HG02798 (cell line): ENCODE results near the gene RXRB.
"Not testable (repeated sequence)": the region's sequence is repeated elsewhere in the genome, so short reads cannot be mapped to it uniquely, and the experiment has no call there.

ENCODE experiments used
- ATAC-seq: cut with Tn5 transposase; IDR thresholded peaks from one replicate; pipeline ENCODE4 v1.9.1; 2021; ENCODE audit warnings: mild to moderate bottlenecking; ENCODE audit not compliant: unreplicated experiment, poor library complexity

Gene RXRB

DNA sequence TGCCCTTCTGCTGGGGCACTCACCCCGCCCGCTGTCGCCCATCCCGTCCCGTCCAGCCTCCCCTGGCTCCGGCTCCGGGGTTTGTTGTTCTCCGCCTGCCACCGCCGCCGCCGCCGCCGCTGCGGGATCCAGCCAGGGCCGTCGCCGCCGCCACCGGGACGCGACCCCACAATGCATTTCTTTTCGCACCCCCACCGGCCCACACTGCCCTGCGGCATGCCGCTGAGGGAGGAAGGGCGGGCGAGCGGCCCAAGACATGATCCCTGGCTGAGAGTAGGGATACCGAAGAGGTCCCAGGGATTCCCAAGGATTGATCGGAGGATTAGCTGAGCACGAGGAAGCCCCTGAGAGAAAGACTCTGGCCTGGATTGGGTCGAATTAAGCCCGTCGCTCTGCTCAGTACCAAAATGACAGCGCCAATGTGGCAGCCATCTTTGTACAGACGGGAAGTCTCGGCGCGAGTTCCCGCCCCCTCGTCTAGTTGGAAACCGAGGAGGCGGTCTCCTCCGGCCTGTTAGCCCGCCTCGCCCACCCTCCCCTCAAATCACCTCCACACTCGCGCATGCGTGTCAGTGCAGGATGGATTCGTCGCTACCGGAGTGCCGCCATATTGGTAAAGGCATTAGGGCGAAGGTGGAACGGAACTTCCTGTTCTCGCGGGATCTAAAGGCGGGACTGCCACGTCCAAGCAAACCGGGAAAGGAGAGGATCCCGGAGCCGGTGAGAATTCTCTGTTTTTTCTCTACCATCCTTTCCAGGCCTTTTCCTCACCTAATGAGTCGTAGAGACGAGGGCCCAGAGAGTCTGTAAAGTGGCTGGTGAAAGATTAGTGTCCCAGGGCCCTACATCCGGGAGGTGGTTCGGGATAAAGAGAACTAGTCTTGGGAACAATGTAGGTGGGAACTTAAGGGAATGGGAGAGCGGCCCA, at the start of gene RXRB, which contains the start of gene SLC39A7:
RXRB (minus strand) TSS at position 447 of the 928 bp plus-strand sequence; CDS start at position 258, 189 bp downstream.
SLC39A7 (plus strand) TSS at position 649 of the 928 bp plus-strand sequence. CDS start 379 bp downstream, outside the sequence.
- ATAC-seq, result peak; percentile 58

DNA sequence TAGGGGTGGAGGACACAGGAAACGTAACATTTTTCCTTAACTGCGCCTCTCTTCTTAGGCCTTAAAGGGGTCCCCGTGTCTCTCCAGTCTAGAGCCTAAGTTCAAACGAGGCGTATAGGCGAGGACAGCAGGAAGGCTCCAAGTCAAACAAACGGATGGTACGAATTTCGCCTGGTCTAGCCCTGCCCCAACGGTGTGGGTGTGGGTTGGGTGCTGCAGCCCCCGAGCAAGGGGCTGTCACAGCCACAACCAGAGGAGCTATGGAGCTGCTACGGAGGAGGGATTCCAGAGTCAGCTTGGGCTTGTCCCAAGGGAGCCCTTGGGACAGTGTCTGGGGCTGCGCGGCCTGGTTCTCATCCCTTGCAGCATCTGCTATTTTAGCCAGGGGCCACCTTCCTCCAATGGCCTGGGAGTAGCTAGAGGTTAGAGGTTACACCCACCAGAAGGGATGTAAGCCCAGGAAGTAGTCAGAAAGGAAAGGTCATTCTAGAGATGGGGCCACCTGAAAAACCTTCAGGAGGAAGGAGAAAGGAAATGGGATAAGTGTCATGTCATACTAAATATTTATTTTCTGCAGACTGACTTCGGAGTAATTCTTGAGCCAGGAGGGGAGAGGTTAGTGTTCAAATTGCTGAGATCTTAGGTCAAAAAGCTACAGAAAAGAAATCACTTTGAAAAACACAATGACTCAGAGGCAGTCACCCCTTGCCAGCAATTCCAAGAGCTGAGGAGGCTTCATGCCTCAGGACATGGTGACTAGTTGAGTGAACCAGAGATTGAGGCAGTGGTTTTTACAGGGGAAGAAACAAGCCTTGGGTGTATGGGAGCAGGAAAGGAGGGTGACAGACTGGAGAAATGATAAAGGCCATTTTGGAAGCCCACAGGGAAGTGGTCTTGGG, 49.5 kb upstream of the RXRB start:
- no peak for ATAC-seq

DNA sequence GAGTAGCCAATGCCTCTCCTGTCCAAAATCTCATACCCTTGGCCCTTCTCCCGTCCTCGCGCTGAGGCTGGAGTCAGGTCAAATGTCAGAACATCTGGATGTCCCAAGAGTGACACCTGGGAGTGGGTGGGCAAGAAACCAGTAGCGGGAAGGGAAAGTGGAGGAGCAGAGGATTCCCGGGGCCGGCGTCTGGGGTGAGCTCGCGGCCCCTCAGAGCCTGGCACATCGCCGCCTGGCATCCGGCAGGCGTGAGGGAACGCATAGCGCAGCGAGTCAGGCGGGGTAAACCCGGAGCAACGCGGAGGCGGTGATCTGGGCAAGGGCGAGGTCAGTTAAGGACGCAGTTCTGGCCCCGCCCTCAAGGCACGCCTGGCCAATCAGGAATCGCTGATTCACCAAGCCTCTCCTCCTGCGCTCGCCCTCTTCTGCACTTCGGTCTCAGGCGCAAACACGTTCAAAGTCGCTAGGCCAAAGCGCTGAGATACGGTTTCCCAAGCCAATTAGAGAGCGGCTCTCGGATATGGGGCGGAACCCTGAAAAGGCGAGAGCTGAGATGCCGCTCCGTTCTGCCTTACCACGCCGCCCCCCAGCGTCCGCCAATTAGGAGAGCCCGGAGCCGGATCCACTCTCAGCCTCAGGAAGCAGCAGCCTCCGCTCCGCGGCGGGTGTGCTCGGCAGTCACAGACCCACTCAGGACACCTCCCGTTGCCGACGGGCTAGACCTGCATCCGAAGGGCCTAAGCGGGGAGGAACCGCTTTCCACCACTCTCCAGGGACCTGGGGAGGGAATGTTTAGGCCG, 48.7 kb upstream of the RXRB start:
- peak; percentile 93 for ATAC-seq

DNA sequence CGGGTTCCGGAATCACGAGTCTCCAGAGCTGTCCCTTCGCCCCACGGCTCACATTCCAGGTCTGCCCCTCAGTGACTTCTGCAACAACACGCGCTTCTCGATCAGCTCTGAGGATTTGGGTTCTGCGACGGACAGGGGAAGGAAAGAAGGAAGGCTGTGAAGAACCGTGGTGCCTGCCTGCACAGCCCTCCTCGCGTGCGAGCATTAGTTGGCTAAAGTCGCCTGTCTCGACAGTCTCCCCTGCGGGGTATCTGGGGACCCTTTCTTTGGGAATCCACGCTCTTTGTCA, 48.1 kb upstream of the RXRB start:
- peak; percentile 3 for ATAC-seq

DNA sequence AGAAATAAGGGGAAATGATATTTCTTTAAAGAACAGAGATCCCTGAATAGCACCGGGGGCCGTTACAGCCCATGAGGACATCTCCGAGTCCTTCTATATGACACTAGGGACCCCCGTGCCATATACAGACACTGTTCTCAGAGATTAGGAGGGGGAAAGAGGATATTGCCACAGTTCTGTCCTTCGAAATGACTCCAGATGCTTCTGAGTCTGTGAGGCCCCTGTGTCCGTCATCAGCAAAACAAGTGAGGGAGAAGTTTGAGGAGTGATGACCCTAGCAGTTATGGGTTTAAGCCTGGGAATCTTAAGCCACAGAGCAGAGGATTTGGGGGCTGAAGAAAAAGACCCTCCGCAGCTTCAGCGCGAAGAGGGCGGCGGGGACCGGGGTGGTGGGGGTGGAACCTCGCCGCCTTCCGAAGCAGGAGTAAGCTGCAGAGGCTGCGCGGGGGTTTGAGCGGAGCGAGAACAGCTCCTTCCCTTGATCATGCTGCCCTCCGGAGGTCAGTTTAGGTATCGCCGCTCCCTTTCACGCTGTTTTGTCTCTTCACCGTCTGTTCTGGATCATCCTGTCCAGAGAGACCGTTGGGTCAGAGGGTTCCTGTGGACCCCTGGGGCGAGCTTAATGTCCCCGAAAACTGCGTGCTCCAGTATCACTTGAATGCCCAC, 47.6 kb upstream of the RXRB start:
- ATAC-seq, result peak; percentile 33

DNA sequence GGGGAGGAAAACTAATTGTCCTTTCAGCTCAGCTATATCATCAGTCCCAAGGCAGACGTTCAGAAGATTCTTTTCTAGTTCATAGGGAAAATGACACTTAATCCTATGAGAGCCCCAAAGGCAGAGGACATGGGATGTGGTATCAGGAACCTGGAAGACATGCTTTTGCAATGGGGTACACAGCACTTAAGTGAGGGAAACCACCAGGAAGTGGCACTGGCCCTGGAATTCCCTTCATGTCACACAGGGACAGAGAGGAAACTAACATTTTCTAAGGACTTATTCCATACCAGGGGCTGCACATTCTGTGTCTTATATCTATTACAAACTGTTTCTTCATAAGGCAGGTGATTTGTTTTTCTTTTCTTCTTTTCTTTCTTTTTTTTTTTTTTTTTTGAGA, 43.0 kb upstream of the RXRB start:
- ATAC-seq, result no peak

DNA sequence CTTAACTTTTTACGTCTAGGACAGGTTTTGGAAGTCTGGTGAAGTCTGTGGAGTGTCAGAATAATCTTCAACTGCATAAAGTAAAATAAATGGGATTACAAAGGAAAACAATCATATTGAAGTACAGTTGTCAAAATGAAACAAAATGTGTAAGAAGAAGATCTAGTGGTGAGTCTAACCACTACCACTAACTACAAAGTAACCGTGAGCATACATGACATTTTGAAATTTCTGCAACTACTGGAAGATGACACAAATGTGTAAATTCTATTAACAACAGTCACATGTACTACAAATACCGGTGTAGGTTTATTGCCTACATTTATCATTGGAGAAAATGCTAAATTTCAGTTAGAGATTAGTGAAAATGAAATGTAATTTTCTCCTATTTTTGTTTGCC, 41.5 kb upstream of the RXRB start:
- ATAC-seq, result no peak

DNA sequence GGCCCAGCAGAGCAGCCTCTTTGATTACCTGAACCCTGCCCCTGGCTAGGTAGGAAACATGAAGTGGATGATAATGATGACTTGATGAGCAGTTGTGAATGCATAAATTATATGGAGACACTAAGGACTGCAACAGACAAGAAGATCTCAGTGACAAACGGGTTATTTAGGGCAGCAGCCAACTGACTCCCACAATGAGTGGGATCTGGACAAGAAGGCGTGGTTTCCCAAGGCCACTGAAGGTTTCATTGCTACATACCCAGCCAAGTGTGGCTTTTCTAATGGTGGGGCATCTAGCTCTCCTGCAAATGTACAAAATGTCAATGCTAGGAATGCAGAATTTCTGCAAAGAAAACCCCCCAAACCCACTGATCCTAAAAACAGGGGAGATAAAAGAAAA, 37.3 kb upstream of the RXRB start:
- no peak for ATAC-seq

DNA sequence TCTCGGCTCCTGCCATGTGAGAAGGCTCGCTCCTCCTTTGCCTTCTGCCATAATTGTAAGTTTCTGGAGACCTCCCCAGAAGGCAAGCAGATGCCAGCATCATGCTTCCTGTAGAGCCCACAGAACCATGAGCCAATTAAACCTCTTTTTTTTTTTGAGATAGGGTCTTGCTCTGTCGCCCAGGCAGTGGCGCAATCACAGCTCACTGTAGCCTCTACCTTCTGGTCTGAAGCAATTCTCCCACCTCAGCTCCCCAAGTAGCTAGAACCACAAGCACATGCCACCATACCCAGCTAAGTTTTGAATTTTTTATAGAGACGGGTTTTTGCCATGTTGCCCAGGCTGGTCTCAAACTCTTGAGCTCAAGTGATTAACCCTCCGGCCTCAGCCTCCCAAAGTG, 36.4 kb upstream of the RXRB start:
- ATAC-seq, result no peak

DNA sequence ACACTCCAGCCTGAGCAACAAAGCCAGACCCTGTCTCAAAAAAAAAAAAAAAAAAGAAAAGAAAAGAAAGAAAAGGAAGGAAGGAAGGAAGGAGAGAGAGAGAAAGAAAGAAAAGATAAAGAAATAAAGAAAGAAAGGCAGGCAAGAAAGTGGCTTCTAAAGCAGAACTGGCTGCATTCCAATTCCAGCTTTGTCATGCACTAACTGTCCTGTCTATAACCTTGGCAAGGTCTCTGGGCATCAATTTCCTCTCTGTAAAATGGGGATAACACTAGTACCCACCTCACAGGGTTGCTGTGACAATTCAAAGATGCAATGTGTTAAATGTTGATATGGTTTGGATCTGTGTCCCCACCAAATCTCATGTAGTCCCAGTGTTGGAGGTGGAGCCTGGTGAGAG, 35.9 kb upstream of the RXRB start:
- ATAC-seq, result no peak

DNA sequence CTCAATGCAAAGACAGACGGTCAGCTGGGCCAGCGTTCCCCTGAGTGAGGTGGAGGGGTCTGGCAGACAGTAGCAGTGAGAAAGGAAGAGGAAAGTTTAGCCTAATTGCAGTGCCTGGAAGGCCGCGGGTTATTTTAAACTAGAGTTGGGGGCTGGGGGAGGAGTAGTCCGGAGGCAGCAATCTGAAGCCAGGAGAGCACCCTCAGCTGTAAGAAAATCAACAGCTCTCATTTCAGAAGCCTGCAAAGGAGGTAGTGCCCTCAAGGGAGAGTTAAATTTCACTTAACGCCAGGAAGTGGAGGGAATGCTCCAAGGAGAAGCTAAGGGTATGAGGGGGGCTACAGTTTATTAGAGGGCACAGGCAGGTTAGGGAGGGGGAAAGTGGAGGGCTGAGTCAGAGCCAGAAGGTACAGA, 34.8 kb upstream of the RXRB start:
- ATAC-seq, result no peak

DNA sequence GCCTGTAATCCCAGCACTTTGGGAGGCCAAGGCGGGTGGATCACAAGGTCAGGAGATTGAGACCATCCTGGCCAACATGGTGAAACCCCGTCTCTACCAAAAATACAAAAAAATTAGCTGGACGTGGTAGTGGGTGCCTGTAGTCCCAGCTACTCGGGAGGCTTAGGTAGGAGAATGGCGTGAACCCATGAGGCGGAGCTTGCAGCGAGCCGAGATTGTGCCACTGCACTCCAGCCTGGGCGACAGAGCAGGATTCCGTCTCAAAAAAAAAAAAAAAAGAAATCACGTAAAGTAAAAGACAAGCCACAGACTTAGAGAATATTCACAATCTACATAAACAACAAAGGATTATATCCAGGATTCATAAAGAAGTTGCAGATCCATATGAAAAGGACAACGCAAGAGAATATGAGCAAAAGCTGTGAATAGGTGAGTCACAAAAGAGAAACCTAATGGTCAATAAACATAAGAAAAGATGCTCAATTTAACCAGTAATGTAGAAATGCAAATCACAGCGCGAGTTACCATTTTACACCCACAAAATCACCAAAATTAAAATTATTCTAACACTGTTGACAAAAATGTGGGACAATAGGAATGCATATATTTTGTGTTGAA, 26.1 kb upstream of the RXRB start:
- not testable (repeated sequence) for ATAC-seq

DNA sequence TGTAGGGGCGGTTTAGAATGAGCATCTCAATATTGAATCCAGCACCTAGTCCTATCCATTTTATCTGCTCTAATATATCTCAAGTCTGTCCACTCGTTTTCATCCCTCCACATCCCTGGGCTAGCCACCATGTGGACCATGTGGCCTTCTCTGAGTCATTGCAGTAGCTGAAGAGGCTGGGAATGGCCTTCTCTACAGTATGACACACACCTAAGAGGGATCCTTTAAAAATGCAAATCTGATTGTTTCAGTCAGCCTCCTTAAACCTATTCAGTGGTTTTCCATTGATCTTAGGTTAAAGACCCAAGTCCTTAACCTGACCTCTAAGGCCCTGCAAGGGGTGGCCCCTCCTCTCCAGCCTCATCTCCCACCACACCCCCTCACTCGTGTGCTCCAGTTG, 17.2 kb upstream of the RXRB start:
- no peak for ATAC-seq

DNA sequence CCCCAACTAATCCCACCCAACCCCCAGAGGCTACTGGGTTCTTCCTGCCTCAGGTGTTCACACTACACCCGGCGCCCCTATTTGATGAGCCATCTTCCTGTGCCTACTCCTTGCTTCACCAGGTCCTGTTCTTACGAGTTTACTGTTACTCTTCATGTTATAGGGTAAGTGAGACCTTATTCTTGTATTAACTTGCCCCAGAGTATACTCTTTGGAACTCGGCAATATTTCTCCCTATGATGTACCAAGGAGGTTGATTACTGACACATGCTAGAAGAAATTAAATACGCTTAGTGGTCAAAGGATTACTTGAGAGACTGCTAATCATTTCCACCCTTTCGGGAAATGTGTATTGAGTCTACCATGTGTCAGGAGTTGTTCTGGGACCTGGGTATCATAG, 16.8 kb upstream of the RXRB start:
- no peak for ATAC-seq

DNA sequence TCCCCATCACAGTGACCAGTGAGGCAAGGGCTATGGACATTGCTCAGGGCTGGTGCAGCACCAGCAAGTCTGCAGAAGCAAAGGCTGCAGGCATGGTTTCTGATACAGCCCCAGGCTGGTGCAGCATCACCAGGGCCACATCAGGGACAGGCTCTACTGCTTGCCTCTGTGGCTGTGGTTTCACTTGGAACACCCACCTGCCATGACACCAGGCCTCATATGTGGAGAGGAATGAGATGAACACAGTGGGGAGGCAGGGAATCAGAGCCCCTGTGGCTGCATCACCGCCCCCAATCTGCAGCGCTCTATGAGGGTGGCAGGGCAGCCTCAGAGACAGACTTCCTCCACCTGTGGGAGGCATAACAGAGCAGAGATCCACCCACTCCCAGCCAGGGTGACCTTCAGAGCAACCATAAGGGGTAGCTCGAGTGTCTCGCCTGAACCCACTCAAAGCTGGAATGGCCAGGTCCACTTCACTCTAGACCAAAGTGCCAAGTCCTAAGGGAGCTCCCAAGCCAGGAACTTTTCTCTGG, 15.7 kb upstream of the RXRB start:
- ATAC-seq, result no peak

DNA sequence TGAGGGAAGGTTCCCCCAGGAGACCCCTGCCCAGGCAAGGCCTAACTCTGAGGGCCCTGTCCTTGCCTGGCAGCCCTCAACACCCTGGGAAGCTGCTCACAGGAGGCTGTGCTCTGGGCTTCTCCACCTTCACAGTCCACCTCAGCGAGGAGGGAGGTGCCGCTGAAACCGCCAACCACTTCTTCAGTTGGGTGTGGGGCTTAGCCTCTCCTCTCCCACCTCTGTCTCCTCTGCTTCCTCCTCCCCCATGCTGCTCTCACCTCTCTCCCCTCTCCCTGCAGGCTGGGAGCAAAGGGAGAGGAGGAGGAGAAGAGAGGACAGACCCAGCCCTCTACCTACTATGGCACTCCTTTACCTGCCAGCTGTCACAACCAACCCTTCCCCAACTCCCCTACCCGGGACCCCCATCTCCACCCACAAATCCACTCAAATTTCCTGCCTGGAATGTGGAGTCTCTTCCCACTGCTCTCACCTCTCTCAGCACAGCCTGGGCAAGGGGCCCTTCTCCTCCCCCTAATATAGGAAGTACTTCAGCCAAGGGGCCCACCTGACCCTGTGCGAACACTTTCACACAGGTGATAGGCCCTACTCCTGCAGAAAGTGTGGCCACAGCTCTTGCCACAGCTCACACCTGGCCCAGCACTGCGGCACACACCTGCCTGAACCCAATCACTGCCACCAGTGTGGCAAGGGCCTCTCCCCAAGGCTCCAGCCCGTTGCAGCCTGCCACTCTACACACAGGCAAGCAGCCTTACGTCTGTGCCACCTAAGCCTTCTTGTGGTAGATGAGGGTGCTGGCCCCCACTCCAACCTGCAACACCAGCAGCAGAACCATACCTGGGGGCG, 15.0 kb upstream of the RXRB start:
- no peak for ATAC-seq

DNA sequence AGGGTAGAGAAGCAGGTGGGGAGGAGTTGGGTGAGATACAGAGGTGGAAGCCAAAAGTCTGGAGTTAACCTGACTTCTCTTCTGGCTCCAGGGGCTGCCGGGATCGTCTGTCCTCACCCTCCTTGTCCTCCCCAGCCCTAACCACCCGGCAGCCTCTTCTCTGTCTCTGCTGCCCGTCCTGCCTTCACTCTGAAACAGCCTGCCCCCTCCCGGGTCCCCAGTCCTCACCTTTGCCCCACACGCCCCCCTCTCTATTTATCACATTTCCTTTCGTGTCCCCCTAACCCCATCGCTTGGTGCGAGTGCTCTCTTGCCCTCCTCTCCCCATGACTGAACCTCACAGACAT, 13.5 kb upstream of the RXRB start:
- ATAC-seq, result no peak

DNA sequence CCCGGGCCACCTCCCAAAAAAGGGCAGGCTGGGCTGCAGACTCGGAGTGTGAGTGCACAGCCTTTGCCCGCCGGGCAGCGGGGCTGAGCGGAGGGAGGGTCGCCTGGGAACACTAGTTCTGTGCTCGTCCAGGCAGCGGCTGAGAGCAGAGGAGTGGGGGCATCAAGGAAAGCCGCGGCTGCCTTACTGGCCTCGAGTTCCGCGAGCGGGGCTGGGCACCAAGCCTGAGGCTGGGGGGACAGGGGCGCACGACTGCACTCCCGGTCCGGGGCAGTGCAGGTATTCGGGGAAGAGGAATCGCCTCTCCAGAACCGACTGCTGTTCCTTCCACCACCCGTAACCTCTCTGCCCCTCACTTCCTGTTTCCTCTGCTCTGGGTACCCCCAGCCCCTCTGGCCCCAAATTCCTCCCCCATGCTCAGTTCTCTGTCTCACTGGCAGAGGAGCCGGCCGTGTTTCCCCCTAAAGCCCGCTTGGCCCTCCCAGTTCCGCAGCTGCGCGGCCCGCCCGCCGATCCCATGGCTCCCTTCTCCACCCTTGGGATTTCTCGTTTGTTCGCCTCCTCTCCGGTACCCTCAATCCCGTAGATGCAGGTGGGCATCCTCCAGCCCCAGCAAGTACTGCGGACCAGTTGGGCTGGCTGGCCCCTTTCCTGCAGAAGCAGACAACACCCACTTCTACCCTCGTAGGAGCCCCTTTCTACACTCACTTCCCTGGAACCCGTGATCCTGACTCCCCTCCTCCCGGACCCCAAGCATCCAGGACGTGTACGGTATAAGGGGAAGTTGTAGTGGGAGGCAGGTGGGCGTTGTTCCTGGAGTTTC, 12.9 kb upstream of the RXRB start:
- no peak for ATAC-seq
